Stimulated activated CD8-positive, alpha-beta memory T cell treated with anti-CD3 and anti-CD28 coated beads, Interleukin-12 subunit alpha, Interleukin-12 subunit beta, amount 100 ng/mL, for 24 hours (primary cell): Measurements from ENCODE around the gene MAB21L4.

Source experiments
- DNase-seq: peaks from one replicate; pipeline ENCODE4 v3.0.0-alpha.2; 2020; ENCODE audit errors: extremely low read depth

Gene MAB21L4

GRCh38 chr2:240911641-240912265 lies 15.8 kb upstream of the MAB21L4 start:
- DNase-seq = no peak

- no peak for DNase-seq
These were observed 13.4 kb upstream of the MAB21L4 start for GRCh38 chr2:240909216-240909974.

GRCh38 chr2:240906911-240907590 lies 11.1 kb upstream of the MAB21L4 start:
- DNase-seq = no peak

- DNase-seq = no peak
These were observed 10.4 kb upstream of the MAB21L4 start, which contains the start of gene CROCC2 for GRCh38 chr2:240906141-240906910. Gene CROCC2 (plus strand): TSS chr2:240906336. CDS start chr2:240906514, 178 bp downstream.

GRCh38 chr2:240905176-240905781 lies 9.3 kb upstream of the MAB21L4 start:
- DNase-seq = no peak

GRCh38 chr2:240904216-240905175 lies 8.5 kb upstream of the MAB21L4 start:
- no peak for DNase-seq

- DNase-seq = no peak
These were observed 7.5 kb upstream of the MAB21L4 start for GRCh38 chr2:240903191-240904060.

- no peak for DNase-seq
These were observed 6.7 kb upstream of the MAB21L4 start for GRCh38 chr2:240902615-240903041.

GRCh38 chr2:240901986-240902614 lies 6.1 kb upstream of the MAB21L4 start:
- no peak for DNase-seq

GRCh38 chr2:240900141-240900860 lies 4.3 kb upstream of the MAB21L4 start:
- DNase-seq = no peak

- DNase-seq = no peak
These were observed 3.5 kb upstream of the MAB21L4 start for GRCh38 chr2:240899468-240899865.

GRCh38 chr2:240898731-240899467 lies 2.9 kb upstream of the MAB21L4 start:
- DNase-seq = no peak

- no peak for DNase-seq
These were observed 2.3 kb upstream of the MAB21L4 start for GRCh38 chr2:240898108-240898730.

GRCh38 chr2:240896871-240897692 lies 1.1 kb upstream of the MAB21L4 start:
- DNase-seq = no peak

- DNase-seq = no peak
These were observed 438 bp upstream of the MAB21L4 start for GRCh38 chr2:240896394-240896793.
